Heart right ventricle (tissue), 16 donors: Measurements from ENCODE around the gene PLEKHH1. TPM values are rescaled to one million over a fixed set of nuclear protein-coding genes. Genes with fewer than 3 reads are reported as not detected.
A peak's percentile ranks its signal among the peaks of the same experiment; 100 is the strongest.

ENCODE experiments used
- ATAC-seq, 8 donors: fragments of 200-7000 bp; cut with Tn5 transposase; one replicate each; pipeline ENCODE4 v1.9.1; 2020; ENCODE audit warnings: mild to moderate bottlenecking in 8 of 8, moderate library complexity in 8 of 8, moderate number of reproducible peaks in 1 of 8
- DNase-seq, 2 donors: peaks; one replicate each; pipeline ENCODE4 v3.0.0-alpha.2; 2020
- H3K27ac ChIP-seq, 10 donors: fragments of 200-600 bp; sonication (generic) in 2 of 10; one replicate each; pipeline versions ENCODE4 v1.5.0 to v1.8.0; 2020 to 2022; ENCODE audit warnings: mild to moderate bottlenecking in 3 of 10
- H3K27me3 ChIP-seq, 7 donors: fragments of 200-600 bp; one replicate each; pipeline ENCODE4 v1.8.0; 2021 to 2022; ENCODE audit warnings: mild to moderate bottlenecking in 2 of 7
- H3K36me3 ChIP-seq, 9 donors: fragments of 200-600 bp; sonication (generic) in 1 of 9; one replicate each; pipeline versions ENCODE4 v1.5.0 to v1.8.0; 2020 to 2022; ENCODE audit warnings: mild to moderate bottlenecking in 2 of 9
- H3K4me1 ChIP-seq, 9 donors: fragments of 200-600 bp; sonication (generic) in 1 of 9; one replicate each; pipeline versions ENCODE4 v1.5.0 to v1.8.0; 2020 to 2022; ENCODE audit warnings: mild to moderate bottlenecking in 4 of 9
- H3K4me3 ChIP-seq, 10 donors: fragments of 200-600 bp; sonication (generic) in 2 of 10; one replicate each; pipeline versions ENCODE4 v1.5.0 to v1.8.0; 2020 to 2022; ENCODE audit warnings: mild to moderate bottlenecking in 7 of 10, moderate library complexity in 2 of 10
- H3K9me3 ChIP-seq, 11 donors: fragments of 200-600 bp in 10 of 11; sonication (generic) in 2 of 11; one replicate each; pipeline versions ENCODE4 v1.5.0 to v1.8.0; 2013 to 2022; ENCODE audit warnings: mild to moderate bottlenecking in 2 of 11, control low read depth in 1 of 11, moderate library complexity in 1 of 11
- WGBS, 2 donors: extraction: QIAGEN DNeasy Blood & Tissue Kit; methylation state at CpG; one replicate each; pipeline ENCODE4 v1.1.7; 2013; ENCODE audit warnings: inconsistent platforms in 1 of 2; 5-methylcytosine and 5-hydroxymethylcytosine counted together
- intact Hi-C, 10 donors: fragments of 100-400 bp; cut with DNase I; formaldehyde crosslinking; loops; one replicate each; pipeline versions ENCODE4 v1.11.1 to v1.14.2; 2022
- polyA plus RNA-seq, 2 donors: library from polyadenylated mRNA; stranded (reverse); fragments of 200-250 nt; gene quantifications; one replicate each; pipeline ENCODE4 v1.2.3, GENCODE V29; 2013
- total RNA-seq, 10 donors: library from RNA; stranded (reverse); fragmentation: NEBNext Ultra II Directional in 3 of 10; extraction: Animal tissue kit (Norgen Biotek cat#: 25700) in 3 of 10; gene quantifications; one replicate each; pipeline versions ENCODE4 v1.2.1 to v1.2.4, GENCODE V29; 2021 to 2023
- TF ChIP-seq, protein P1 (sequence below), 9 donors: fragments of 200-600 bp; sonication (generic) in 2 of 9; IDR thresholded peaks; one replicate each; pipeline versions ENCODE4 v1.5.0 to v1.8.0; 2021 to 2022; ENCODE audit warnings: antibody characterized with exemption in 9 of 9, mild to moderate bottlenecking in 5 of 9, moderate library complexity in 1 of 9
- donor health status: Arrhythmogenic right ventricular cardiomyopathy.
- donor health status: ischemic (EF 13 %, LVEDD 7.1; RV severe dilation, severe dysfunction).
- donor health status: healthy with polysubstance abuse.
- donor health status: DM: no; HTN: yes; CAD: no.
- donor health status: DM: no; HTN: no; CAD: no.
- donor health status: ischemic (EF 25% LVEDD 6.9; RV normal size, moderate dysfunction).
- donor health status: ischemic (EF 25% LVEDD 5.7; RV mildly dilated, moderate dysfunction).
- donor health status: healthy.
- donor health status: DM: yes; HTN: yes; CAD: no.
- donor health status: Ischemic cardiomyopathy.
- donor health status: ischemic (EF 35%, LVEDD 5.7; RV mildly dilated, moderate dysfunction).
- donor health status: nonischemic (EF 11% LVEDD 7.7; RV severe dilation, severe dysfunction).
- donor health status: DM: yes; HTN: yes; CAD: no.
- donor health status: PGD.
- donor health status: ischemic (EF 29% LVEDD 5.4; RV normal size, mild dysfunction).
- donor health status: nonischemic (EF 23%, LVEDD 6.1; RV moderate dilation, normal function).

Gene PLEKHH1
- total and polyA plus RNA-seq, 12 donors, result 1.7 to 14.8 (median 3.7) TPM

DNA sequence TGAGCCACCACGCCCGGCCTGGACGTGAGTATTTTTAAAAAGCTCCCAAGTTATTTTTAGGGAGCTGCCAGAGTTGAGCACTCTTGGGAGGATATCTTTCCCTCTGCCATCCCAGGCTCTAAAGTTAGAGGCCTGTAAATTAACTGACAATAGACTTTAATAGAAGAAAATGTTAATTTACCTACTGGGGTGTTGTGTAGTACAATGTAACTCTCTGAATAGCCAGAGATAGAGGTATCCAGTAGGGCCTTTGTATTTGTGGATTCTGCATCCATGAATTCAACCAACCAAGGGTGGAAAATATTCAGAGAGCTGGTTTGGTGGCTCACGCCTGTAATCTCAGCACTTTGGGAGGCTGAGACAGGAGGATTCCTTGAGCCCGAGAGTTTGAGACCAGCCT lies 74.6 kb downstream of the PLEKHH1 start:
- no peak for ATAC-seq
- no peak overlapping the region for H3K27ac ChIP-seq
- no peaks in the 10 kb centered on the region for H3K9me3 ChIP-seq
- H3K27me3 ChIP-seq, result peaks cover 0 to 15% (median 0%) of the 10 kb centered on the region in 7 donors
- H3K4me1 ChIP-seq, result no peaks in the 10 kb centered on the region
- TF ChIP-seq, protein P1, sequence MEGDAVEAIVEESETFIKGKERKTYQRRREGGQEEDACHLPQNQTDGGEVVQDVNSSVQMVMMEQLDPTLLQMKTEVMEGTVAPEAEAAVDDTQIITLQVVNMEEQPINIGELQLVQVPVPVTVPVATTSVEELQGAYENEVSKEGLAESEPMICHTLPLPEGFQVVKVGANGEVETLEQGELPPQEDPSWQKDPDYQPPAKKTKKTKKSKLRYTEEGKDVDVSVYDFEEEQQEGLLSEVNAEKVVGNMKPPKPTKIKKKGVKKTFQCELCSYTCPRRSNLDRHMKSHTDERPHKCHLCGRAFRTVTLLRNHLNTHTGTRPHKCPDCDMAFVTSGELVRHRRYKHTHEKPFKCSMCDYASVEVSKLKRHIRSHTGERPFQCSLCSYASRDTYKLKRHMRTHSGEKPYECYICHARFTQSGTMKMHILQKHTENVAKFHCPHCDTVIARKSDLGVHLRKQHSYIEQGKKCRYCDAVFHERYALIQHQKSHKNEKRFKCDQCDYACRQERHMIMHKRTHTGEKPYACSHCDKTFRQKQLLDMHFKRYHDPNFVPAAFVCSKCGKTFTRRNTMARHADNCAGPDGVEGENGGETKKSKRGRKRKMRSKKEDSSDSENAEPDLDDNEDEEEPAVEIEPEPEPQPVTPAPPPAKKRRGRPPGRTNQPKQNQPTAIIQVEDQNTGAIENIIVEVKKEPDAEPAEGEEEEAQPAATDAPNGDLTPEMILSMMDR (IDR thresholded peaks at IDR 0.05), result no peak
- WGBS, 2 donors, result 78 to 79% methylated on average over 5 of the region's 5 CpGs
- intact Hi-C loops, result no loop called here
- no peak for DNase-seq
- H3K36me3 ChIP-seq, result no peaks in the 10 kb centered on the region
- H3K4me3 ChIP-seq, result no peak overlapping the region

DNA sequence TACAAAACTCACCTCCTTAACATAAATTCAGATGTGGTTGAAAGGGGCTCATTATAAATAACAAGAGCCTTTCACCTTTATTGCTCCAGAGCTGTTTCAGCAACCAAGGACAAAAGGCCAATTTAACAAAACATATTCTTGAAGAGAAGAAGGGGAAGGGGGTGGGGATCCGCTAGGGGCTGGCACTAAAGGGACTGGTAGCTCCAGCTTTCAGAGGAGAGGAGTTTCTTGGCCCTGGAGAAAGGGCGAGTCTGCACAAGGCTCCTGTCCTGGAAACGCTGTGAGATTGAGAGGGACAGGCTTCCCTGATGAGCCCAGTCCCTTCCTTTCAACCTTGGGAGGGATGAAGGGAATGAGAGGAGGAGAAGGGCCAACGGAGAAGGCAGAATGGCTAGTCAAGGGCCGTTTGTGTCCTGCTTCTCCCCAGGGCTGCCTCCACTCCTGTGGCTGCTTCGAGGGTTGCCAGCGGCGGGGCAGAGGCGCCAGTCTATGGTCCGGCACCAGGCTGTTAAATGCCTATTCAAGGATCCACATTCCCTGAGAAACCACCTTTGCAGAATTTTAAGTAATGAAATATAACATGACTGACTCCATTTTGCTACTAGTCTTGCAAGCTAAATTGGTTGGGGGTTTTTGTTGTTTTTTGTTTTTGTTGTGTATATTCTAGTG lies 76.7 kb downstream of the PLEKHH1 start:
- WGBS, 2 donors, result 78 to 82% methylated on average over 10 of the region's 10 CpGs
- H3K27me3 ChIP-seq, result peaks cover 0 to 15% (median 0%) of the 10 kb centered on the region in 7 donors
- no peak overlapping the region for H3K4me3 ChIP-seq
- no peaks in the 10 kb centered on the region for H3K9me3 ChIP-seq
- no peaks in the 10 kb centered on the region for H3K4me1 ChIP-seq
- H3K36me3 ChIP-seq, result no peaks in the 10 kb centered on the region
- no peak overlapping the region for H3K27ac ChIP-seq
- intact Hi-C loops, result loop anchor here in 2 of 10 donors (5.0 to 10.0 kb wide), 2 partner anchors 58 to 95 kb away; partner anchors contain the start of gene RDH12 (in 1 of the 2)
- TF ChIP-seq, protein P1 (IDR thresholded peaks at IDR 0.05), result no peak
- DNase-seq (no peak), ATAC-seq (no peak)

DNA sequence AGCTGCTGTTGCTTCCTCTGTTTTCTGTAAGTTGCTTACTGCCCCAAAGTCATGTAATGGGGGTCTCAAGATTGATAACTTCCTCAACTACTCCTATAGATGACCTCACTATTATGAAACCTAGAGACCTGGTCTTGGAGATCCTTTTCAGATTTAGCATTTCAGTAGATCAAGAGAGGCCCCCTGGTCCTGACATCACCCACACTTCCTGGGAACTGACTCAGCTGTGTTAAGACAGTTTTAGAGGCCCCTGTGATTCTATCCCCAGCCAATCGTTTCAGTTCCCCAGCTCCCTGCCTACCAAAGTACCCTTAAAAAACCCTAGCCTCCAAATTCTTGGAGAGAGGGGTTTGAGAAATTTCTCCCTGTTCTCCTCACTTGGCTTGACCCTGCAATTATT lies 77.4 kb downstream of the PLEKHH1 start:
- no peaks in the 10 kb centered on the region for H3K36me3 ChIP-seq
- ATAC-seq (no peak), DNase-seq (no peak)
- peaks cover 0 to 13% (median 0%) of the 10 kb centered on the region in 7 donors for H3K27me3 ChIP-seq
- TF ChIP-seq, protein P1 (IDR thresholded peaks at IDR 0.05), result no peak
- H3K4me1 ChIP-seq, result no peaks in the 10 kb centered on the region
- no peaks in the 10 kb centered on the region for H3K9me3 ChIP-seq
- intact Hi-C loops, result loop anchor here in 2 of 10 donors (5.0 to 10.0 kb wide), 2 partner anchors 57 to 94 kb away; partner anchors contain the start of gene RDH12 (in 1 of the 2)
- H3K27ac ChIP-seq, result no peak overlapping the region
- WGBS, 2 donors, result 81 to 82% methylated on average over 1 of the region's 1 CpG
- H3K4me3 ChIP-seq, result no peak overlapping the region

DNA sequence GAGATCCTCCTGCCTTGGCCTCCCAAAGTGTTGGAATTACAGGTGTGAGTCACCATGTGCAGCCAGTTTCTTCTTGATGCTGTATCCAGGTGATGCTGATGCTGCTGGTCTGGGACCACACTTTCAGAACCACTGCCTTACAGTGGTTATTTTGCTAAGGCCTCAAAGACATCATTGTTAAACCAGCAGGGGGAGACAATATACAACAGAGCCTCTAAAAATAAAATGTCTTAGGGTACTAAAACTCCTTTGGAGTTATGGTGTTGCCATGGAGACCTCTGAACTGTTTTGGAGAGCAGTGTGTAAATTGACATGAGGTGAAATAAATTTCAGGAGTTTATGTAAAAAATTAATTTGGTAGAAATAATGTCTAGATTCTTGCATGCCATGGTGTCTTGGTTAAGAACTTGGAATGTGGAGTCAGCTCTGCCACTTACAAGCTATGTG lies 85.5 kb downstream of the PLEKHH1 start:
- ATAC-seq (peak in 7 of 8 donors; percentile 53 to 86 (median 65)), DNase-seq (peak in 1 of 2 donors; percentile 35)
- Histone ChIP-seq H3K9me3 (no peaks in the 10 kb centered on the region), H3K27me3 (peaks cover 0 to 5% (median 0%) of the 10 kb centered on the region in 7 donors), H3K27ac (no peak overlapping the region), H3K4me1 (peaks cover 0 to 36% (median 12%) of the 10 kb centered on the region in 9 donors), H3K36me3 (no peaks in the 10 kb centered on the region), H3K4me3 (peak overlapping the region in 5 of 10 donors; percentile 36 to 74 (median 70))
- TF ChIP-seq, protein P1 (IDR thresholded peaks at IDR 0.05), result peak; percentile 51 to 80 (median 74)
- intact Hi-C loops, result loop anchor here (1.0 to 10.0 kb wide), 9 partner anchors 48 to 86 kb away; partner anchors contain the start of genes RDH12 (in 4 of the 10) and RDH11 (in 1 of the 10)
